Gastroesophageal sphincter (tissue), 4 donors: Measurements from ENCODE around the gene MAP2K3. TPM values are rescaled to one million over a fixed set of nuclear protein-coding genes. Genes with fewer than 3 reads are reported as not detected.

Experiments
- ATAC-seq: fragments of 150-250 bp; one replicate; pipeline ENCODE4 v1.9.1; 2016; ENCODE audit warnings: mild to moderate bottlenecking, moderate library complexity
- H3K27ac ChIP-seq, 4 donors: fragments of 200-600 bp; sonication (generic) in 3 of 4; 1 replicate in 3 of 4; 2 replicates in 1 of 4; pipeline ENCODE4 v1.5.1; 2016 to 2019
- H3K27me3 ChIP-seq: fragments of 200-600 bp; sonication (generic); one replicate; pipeline ENCODE4 v1.5.1; 2019
- H3K36me3 ChIP-seq, 2 donors: fragments of 200-600 bp; sonication (generic); one replicate each; pipeline ENCODE4 v1.5.1; 2019; ENCODE audit warnings: control low read depth in 1 of 2
- H3K4me1 ChIP-seq, 3 donors: fragments of 200-600 bp; sonication (generic); 1 replicate in 2 of 3; 2 replicates in 1 of 3; pipeline ENCODE4 v1.5.1; 2016 to 2019; ENCODE audit warnings: control low read depth in 2 of 3
- H3K4me3 ChIP-seq, 2 donors: fragments of 200-600 bp; sonication (generic); one replicate each; pipeline ENCODE4 v1.5.1; 2019; ENCODE audit warnings: mild to moderate bottlenecking in 1 of 2, moderate library complexity in 1 of 2
- H3K9me3 ChIP-seq, 3 donors: fragments of 200-600 bp; sonication (generic); one replicate each; pipeline ENCODE4 v1.5.1; 2017 to 2019; ENCODE audit warnings: control low read depth in 2 of 3
- CTCF ChIP-seq, 4 experiments: fragments of 200-600 bp in 2 of 4; fragments of 450-650 bp in 2 of 4; sonication (generic) in 1 of 4; IDR thresholded peaks; one replicate each; pipeline ENCODE4 v1.5.1; 2017 to 2019; ENCODE audit warnings: antibody characterized with exemption in 4 of 4, mild to moderate bottlenecking in 2 of 4, moderate library complexity in 2 of 4
- EP300 ChIP-seq: sonication (generic); formaldehyde crosslinking; IDR thresholded peaks from one replicate; pipeline ENCODE4 v1.6.1; 2017; ENCODE audit warnings: antibody characterized with exemption, mild to moderate bottlenecking
- POLR2A ChIP-seq, 2 donors: fragments of 450-650 bp; IDR thresholded peaks; one replicate each; pipeline ENCODE4 v1.6.1; 2017; ENCODE audit warnings: antibody characterized with exemption in 2 of 2, mild to moderate bottlenecking in 2 of 2, moderate library complexity in 1 of 2
- POLR2AphosphoS5 ChIP-seq: sonication (generic); formaldehyde crosslinking; IDR thresholded peaks from one replicate; pipeline ENCODE4 v1.6.1; 2017; ENCODE audit warnings: antibody characterized with exemption
- WGBS, 2 donors: methylation state at CpG; one replicate each; pipeline ENCODE4 v1.1.5; 2018; ENCODE audit warnings: low coverage in 1 of 2; 5-methylcytosine and 5-hydroxymethylcytosine counted together
- total RNA-seq, 4 donors: library from RNA; depleted of rRNA; stranded (reverse); fragments of >200 nt; gene quantifications; one replicate each; pipeline ENCODE4 v1.1.0, GENCODE V29; 2016

Gene MAP2K3
- total RNA-seq, 4 donors from 2014 or later = 18.3 to 46.2 (median 35.2) TPM

- H3K4me1 ChIP-seq = peaks cover 0 to 57% (median 8%) of the 10 kb centered on the region in 3 donors
- no peak overlapping the region for H3K27ac ChIP-seq
- WGBS, 2 donors = 89 to 100% methylated on average over 3 of the region's 3 CpGs
- H3K9me3 ChIP-seq = no peaks in the 10 kb centered on the region
- no peaks in the 10 kb centered on the region for H3K27me3 ChIP-seq
- TF ChIP-seq EP300 (no peak), POLR2AphosphoS5 (no peak), CTCF (IDR thresholded peaks at IDR 0.05) (no peak), POLR2A (IDR thresholded peaks at IDR 0.05) (no peak)
- ATAC-seq = no peak
- H3K36me3 ChIP-seq = no peaks in the 10 kb centered on the region
- H3K4me3 ChIP-seq = no peak overlapping the region
Measured at GRCh38 chr17:21277332-21277731, 7.2 kb upstream of the MAP2K3 start.

GRCh38 chr17:21278450-21279197, 5.9 kb upstream of the MAP2K3 start:
- H3K9me3 ChIP-seq = no peaks in the 10 kb centered on the region
- H3K27me3 ChIP-seq = no peaks in the 10 kb centered on the region
- WGBS, 2 donors = 74 to 82% methylated on average over 4 to 5 of the region's 8 CpGs
- H3K4me1 ChIP-seq = peaks cover 0 to 70% (median 13%) of the 10 kb centered on the region in 3 donors
- peak overlapping the region in 3 of 4 donors; percentile 20 to 37 (median 24) for H3K27ac ChIP-seq
- H3K36me3 ChIP-seq = no peaks in the 10 kb centered on the region
- no peak for TF ChIP-seq EP300
- TF ChIP-seq CTCF (IDR thresholded peaks at IDR 0.05) = no peak
- no peak for TF ChIP-seq POLR2A (IDR thresholded peaks at IDR 0.05)
- TF ChIP-seq POLR2AphosphoS5 = no peak
- H3K4me3 ChIP-seq = no peak overlapping the region
- ATAC-seq = peak; percentile 11

GRCh38 chr17:21279198-21279535, 5.3 kb upstream of the MAP2K3 start:
- no peak for ATAC-seq
- peak overlapping the region in 2 of 4 donors; percentile 24 to 37 for H3K27ac ChIP-seq
- no peaks in the 10 kb centered on the region for H3K27me3 ChIP-seq
- no peak overlapping the region for H3K4me3 ChIP-seq
- no peaks in the 10 kb centered on the region for H3K36me3 ChIP-seq
- no peak for TF ChIP-seq EP300
- TF ChIP-seq POLR2A (IDR thresholded peaks at IDR 0.05) = no peak
- no peak for TF ChIP-seq CTCF (IDR thresholded peaks at IDR 0.05)
- no peak for TF ChIP-seq POLR2AphosphoS5
- no peaks in the 10 kb centered on the region for H3K9me3 ChIP-seq
- 60 to 75% methylated on average over 2 to 6 of the region's 6 CpGs for WGBS, 2 donors
- peaks cover 0 to 75% (median 17%) of the 10 kb centered on the region in 3 donors for H3K4me1 ChIP-seq

- H3K36me3 ChIP-seq = no peaks in the 10 kb centered on the region
- no peak for ATAC-seq
- peaks cover 0 to 73% (median 17%) of the 10 kb centered on the region in 3 donors for H3K4me1 ChIP-seq
- H3K9me3 ChIP-seq = no peaks in the 10 kb centered on the region
- TF ChIP-seq POLR2A (IDR thresholded peaks at IDR 0.05) (no peak), POLR2AphosphoS5 (no peak), EP300 (no peak), CTCF (IDR thresholded peaks at IDR 0.05) (no peak)
- H3K4me3 ChIP-seq = no peak overlapping the region
- WGBS, 2 donors = 70 to 75% methylated on average over 3 of the region's 6 CpGs
- H3K27ac ChIP-seq = peak overlapping the region in 1 of 4 donors; percentile 0
- H3K27me3 ChIP-seq = no peaks in the 10 kb centered on the region
Measured at GRCh38 chr17:21279582-21279981, 4.9 kb upstream of the MAP2K3 start.

- peaks cover 0 to 71% (median 15%) of the 10 kb centered on the region in 3 donors for H3K4me1 ChIP-seq
- no peaks in the 10 kb centered on the region for H3K27me3 ChIP-seq
- no peak overlapping the region for H3K4me3 ChIP-seq
- ATAC-seq = peak; percentile 31
- 38 to 71% methylated on average over 3 to 8 of the region's 10 CpGs for WGBS, 2 donors
- H3K36me3 ChIP-seq = no peaks in the 10 kb centered on the region
- peak overlapping the region in 1 of 4 donors; percentile 0 for H3K27ac ChIP-seq
- no peaks in the 10 kb centered on the region for H3K9me3 ChIP-seq
- TF ChIP-seq POLR2AphosphoS5 (no peak), CTCF (IDR thresholded peaks at IDR 0.05) (peak in 3 of 4 experiments; percentile 95 to 100 (median 95))
Measured at GRCh38 chr17:21280081-21280518, 4.4 kb upstream of the MAP2K3 start.
